Muscle layer of colon (tissue), 2 donors: ENCODE data around the gene TBC1D8.

Experiments used
- H3K27ac ChIP-seq: one replicate; pipeline ENCODE4 v1.7.0; 2013; ENCODE audit warnings: low read depth, mild to moderate bottlenecking, low read length, moderate library complexity
- H3K27me3 ChIP-seq, 2 donors: one replicate each; pipeline ENCODE4 v1.7.0; 2013; ENCODE audit warnings: low read length in 2 of 2, mild to moderate bottlenecking in 2 of 2; ENCODE audit not compliant: insufficient read depth in 2 of 2, control insufficient read depth in 1 of 2
- H3K36me3 ChIP-seq: one replicate; pipeline ENCODE4 v1.7.0; 2013; ENCODE audit warnings: mild to moderate bottlenecking, low read length; ENCODE audit not compliant: insufficient read depth
- H3K4me1 ChIP-seq: one replicate; pipeline ENCODE4 v1.7.0; 2013; ENCODE audit warnings: mild to moderate bottlenecking, low read length; ENCODE audit not compliant: insufficient read depth
- H3K4me3 ChIP-seq, 2 donors: one replicate each; pipeline ENCODE4 v1.7.0; 2013; ENCODE audit warnings: low read length in 2 of 2, low read depth in 1 of 2, mild to moderate bottlenecking in 1 of 2, moderate library complexity in 1 of 2
- H3K9ac ChIP-seq: one replicate; pipeline ENCODE4 v1.7.0; 2013; ENCODE audit warnings: low read length
- H3K9me3 ChIP-seq: one replicate; pipeline ENCODE4 v1.7.0; 2013; ENCODE audit warnings: mild to moderate bottlenecking, low read length
- donor health status: abdominal sarcoma.
- donor health status: Adenocarcinoma of cecum.

TBC1D8 gene

DNA sequence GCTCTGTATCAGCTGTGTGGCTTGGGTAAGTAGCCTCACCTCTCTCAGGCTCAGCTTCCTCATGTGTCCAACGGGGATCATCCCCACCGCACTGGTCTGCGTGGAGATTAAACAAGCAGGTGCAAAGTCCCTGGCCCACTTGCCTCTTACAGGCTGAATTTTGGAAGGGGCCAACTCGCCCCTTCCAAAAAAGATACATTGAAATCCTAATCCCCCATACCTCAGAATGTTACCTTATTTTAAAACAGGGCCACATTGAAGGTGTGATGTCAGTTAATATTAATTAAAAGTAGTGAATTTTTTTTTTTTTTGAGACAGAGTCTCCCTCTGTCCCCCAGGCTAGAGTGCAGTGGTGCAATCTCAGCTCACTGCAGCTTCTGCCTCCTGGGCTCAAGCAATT is 34.8 kb downstream of the TBC1D8 start:
- no peaks in the 10 kb centered on the region for H3K27me3 ChIP-seq
- no peaks in the 10 kb centered on the region for H3K9me3 ChIP-seq
- H3K4me3 ChIP-seq, result no peak overlapping the region
- H3K27ac ChIP-seq, result no peak overlapping the region
- H3K36me3 ChIP-seq, result no peaks in the 10 kb centered on the region
- no peak overlapping the region for H3K9ac ChIP-seq
- peaks cover 25% of the 10 kb centered on the region for H3K4me1 ChIP-seq

DNA sequence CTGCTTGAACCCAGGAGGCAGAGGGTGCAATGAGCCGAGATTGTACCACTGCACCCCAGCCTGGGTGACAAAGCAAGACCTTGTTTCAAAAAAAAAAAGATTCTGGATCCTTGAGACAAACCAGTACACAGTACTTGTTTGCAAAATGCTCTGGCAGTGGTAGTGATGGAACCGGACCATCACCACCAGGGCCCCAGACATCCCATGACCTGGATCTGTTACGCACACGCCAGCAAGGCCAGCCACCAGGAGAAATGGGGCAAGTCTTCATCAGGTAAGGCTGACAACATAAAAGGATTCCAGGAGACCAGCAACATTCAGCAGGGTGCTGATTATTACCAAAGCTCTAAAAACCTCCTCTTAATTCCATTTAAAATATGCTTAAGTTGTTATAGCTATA is 35.5 kb downstream of the TBC1D8 start:
- Histone ChIP-seq H3K4me1 (peaks cover 23% of the 10 kb centered on the region), H3K27me3 (no peaks in the 10 kb centered on the region), H3K9ac (no peak overlapping the region), H3K27ac (no peak overlapping the region), H3K4me3 (no peak overlapping the region), H3K9me3 (no peaks in the 10 kb centered on the region), H3K36me3 (no peaks in the 10 kb centered on the region)

DNA sequence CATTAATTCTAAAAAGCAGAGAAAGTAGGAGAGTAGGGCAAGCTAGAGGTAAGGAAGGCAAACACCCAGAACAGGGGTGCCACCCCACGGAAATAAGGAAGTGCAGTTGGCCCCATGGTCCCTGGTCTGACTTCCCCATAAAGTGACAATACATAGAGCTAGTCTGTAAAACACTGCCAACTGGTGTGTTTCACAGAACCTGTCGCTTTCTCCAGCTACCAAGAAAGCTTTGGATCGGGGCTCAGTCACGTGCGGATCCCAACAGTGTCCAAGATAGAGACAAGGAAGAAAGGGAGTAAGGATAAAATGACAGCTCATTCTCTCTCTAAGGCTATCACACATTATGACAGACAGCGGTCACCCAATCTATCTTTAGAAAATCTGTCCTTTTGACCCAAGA is 36.4 kb downstream of the TBC1D8 start:
- H3K9me3 ChIP-seq, result no peaks in the 10 kb centered on the region
- H3K36me3 ChIP-seq, result no peaks in the 10 kb centered on the region
- H3K27ac ChIP-seq, result no peak overlapping the region
- peaks cover 27% of the 10 kb centered on the region for H3K4me1 ChIP-seq
- no peak overlapping the region for H3K4me3 ChIP-seq
- no peak overlapping the region for H3K9ac ChIP-seq
- H3K27me3 ChIP-seq, result no peaks in the 10 kb centered on the region

DNA sequence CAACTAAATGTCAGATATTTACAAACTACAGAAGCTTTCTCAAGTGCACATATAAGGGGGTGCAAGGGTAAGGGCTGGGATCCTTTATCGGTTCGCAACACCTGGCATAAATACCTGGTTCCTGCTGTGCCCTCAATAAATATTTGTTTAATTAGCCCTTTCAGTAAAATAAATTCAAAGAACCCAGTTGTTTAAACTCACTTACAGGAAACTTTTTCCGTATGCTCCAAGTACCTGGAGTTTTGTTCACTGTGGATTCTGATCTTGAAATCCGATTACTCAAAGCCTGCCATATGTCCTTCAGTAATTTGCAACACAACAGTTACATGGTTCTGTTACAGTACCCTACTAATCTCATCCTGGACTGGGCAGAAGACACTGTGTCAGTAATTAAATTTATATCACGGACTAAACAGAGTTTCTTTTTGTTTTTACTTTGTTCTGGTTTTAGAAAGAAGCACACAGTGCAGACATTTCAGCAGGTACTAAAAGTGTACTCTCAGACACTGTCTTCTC is 36.9 kb downstream of the TBC1D8 start:
- H3K27me3 ChIP-seq, result no peaks in the 10 kb centered on the region
- H3K9ac ChIP-seq, result no peak overlapping the region

DNA sequence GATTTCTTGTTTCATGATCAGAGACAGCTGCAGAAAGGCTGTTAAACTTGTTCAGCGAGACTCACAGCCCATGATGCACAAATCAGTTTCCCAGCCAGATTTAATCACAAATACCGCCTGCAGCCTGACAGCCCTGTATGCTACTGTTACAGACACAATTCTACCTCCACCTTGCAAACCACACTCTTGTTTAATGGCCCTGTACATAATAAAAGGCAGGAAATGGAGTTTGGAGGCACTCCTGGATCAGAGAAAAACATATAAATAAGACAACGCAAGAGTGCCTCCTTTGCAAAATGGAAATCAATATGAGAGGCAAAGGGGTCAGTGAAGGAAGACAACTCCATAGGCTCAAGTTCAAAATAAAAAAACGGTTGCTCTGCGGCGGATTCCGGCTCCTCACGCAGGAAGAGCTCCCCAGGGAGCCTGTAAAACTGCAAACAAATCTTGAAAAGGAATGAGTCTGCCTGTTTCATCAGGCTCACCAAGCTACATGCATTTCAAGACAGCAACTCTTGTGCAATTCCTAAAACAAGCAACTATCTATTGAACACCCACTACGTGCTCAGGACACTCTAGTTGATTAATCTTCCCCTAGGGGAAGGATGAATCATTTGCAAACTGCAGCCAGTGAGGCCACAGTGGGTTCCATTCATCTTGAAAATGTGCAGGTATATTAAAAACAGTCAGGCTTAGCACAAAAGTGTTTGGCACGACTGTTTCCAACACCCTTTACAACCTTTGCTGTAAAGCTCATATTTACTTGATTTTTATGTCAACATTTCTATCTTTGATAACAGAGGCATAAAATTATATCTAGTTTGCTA is 37.5 kb downstream of the TBC1D8 start:
- Histone ChIP-seq H3K27ac (no peak overlapping the region), H3K4me3 (no peak overlapping the region), H3K36me3 (no peaks in the 10 kb centered on the region), H3K4me1 (peaks cover 36% of the 10 kb centered on the region), H3K27me3 (no peaks in the 10 kb centered on the region), H3K9ac (no peak overlapping the region), H3K9me3 (no peaks in the 10 kb centered on the region)

More for the DNA sequence above, 36.9 kb downstream of the TBC1D8 start:
- Histone ChIP-seq H3K27ac (no peak overlapping the region), H3K4me3 (no peak overlapping the region), H3K36me3 (no peaks in the 10 kb centered on the region), H3K9me3 (no peaks in the 10 kb centered on the region), H3K4me1 (peaks cover 32% of the 10 kb centered on the region)

DNA sequence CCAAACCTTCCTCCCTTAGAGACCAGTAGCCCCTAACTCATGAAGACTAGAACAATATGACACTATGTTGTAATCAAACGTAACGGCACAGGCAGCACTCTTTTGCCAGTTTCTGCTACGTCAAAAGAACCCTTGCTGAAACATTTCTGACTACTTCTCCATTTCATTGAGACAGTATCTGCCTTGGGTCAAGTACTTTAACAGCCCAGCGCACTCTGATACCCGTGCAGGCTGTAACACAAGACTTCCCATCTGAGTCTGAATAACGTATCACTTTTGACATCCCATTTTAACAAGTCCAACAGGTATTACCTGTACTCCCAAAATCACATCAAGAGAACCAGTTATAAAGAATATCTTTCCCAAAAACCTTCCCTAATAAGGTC is 38.4 kb downstream of the TBC1D8 start:
- H3K4me3 ChIP-seq, result no peak overlapping the region
- H3K36me3 ChIP-seq, result no peaks in the 10 kb centered on the region
- H3K9me3 ChIP-seq, result no peaks in the 10 kb centered on the region
- no peak overlapping the region for H3K9ac ChIP-seq
- no peak overlapping the region for H3K27ac ChIP-seq
- no peaks in the 10 kb centered on the region for H3K27me3 ChIP-seq
- H3K4me1 ChIP-seq, result peaks cover 36% of the 10 kb centered on the region

DNA sequence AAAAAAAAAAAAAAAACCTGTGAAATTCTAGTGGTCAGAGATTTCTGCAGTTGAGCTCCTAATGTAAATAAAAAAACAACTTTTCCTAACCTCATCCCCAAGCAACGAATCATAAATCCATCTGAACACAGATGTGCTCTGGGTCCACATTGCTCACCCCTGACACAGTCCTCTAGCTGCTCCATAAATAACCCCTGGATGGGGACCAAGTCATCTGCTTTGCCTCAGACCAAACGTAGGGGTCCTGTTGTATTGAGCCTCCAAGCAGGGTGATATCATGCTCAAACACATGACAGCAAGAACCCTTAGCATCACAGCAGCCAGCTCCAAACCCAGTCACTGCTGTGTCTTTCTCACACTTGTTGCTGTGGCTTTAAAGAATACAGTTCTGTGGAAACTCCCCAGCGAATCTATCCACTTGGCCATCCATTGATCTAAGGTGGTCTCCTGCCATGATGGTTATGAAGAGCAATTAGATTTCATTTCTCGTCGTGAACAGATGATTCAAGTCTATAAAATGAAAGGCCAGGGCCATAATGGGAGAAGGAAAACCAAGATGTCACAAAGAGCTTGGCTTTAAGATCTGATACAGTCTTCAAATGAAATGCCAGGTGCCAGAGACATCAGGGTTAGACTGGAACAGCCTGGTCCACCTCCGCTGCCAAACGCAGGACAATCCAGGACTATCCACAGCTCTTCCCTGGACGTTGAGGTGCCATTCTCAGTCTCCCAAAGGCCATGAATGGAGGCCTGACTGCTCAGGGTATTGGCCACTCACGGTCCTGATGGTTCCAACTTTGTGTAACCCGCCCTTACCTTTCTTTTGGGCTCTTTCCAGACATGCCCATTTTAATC is 39.0 kb downstream of the TBC1D8 start:
- no peaks in the 10 kb centered on the region for H3K9me3 ChIP-seq
- H3K27ac ChIP-seq, result no peak overlapping the region
- H3K9ac ChIP-seq, result no peak overlapping the region
- no peak overlapping the region for H3K4me3 ChIP-seq
- H3K36me3 ChIP-seq, result no peaks in the 10 kb centered on the region
- H3K27me3 ChIP-seq, result no peaks in the 10 kb centered on the region
- peaks cover 41% of the 10 kb centered on the region for H3K4me1 ChIP-seq

DNA sequence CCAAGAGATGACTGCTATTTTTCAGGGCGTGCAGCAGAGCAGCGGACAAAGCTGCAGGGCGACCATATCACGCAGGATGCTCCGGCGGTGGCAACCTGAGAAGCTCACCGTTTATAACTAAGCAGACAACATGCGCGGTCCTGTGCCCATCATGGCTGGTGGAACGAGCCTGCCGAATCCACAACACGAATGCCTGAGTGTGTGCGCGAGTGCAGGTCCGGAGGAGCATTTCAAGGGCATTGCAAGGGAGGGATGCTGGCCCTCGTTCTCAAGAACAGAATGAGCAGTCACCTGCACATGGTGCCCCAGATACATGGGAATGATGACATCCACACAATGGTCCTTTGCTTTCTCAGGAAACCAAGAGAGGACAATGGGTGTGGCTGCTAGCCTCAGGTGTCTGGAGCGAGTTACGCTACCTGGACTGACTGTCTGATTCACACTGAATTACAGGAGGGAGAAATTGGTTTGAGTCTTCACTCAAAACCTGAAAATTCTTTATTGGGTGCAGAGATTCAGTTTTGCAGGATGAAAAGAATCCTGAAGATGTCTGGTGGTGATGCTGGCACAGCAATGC is 39.8 kb downstream of the TBC1D8 start:
- H3K9me3 ChIP-seq, result no peaks in the 10 kb centered on the region
- no peak overlapping the region for H3K27ac ChIP-seq
- no peaks in the 10 kb centered on the region for H3K36me3 ChIP-seq
- H3K4me1 ChIP-seq, result peaks cover 48% of the 10 kb centered on the region
- no peak overlapping the region for H3K4me3 ChIP-seq
- no peak overlapping the region for H3K9ac ChIP-seq
- no peaks in the 10 kb centered on the region for H3K27me3 ChIP-seq

DNA sequence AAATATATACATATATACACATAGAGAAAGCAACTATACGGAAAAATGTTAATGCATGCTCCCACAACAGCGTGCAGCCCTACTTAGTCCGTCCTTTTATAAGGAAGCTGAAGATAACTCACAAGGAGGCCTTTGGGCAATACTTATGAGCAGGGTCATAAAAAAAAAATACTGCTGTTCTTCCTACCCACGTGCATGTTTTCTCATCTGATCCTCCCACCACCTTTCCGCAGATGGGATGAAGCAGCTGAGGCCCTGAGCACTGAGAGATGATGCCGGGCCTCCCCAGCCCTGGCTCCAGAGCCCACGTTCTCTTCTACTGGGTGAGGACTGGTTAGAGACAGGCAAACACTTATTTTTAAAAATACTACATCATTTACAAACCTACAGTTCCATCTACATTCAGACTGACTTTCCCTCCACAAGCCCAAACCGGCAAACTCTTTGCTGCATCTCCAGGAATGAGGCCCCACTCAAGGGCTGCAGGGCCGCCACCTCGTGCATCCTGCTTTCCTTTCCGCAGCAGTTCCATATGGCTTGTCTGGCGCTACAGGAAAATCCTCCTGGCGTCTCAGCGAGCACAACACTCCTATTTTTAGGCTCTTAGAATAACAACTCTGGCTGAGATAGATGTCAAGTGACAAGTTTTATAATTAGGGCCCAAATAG is 41.6 kb downstream of the TBC1D8 start:
- Histone ChIP-seq H3K4me3 (no peak overlapping the region), H3K9me3 (no peaks in the 10 kb centered on the region), H3K36me3 (no peaks in the 10 kb centered on the region), H3K27ac (peak overlapping the region; percentile 21), H3K27me3 (no peaks in the 10 kb centered on the region), H3K9ac (no peak overlapping the region), H3K4me1 (peaks cover 49% of the 10 kb centered on the region)

DNA sequence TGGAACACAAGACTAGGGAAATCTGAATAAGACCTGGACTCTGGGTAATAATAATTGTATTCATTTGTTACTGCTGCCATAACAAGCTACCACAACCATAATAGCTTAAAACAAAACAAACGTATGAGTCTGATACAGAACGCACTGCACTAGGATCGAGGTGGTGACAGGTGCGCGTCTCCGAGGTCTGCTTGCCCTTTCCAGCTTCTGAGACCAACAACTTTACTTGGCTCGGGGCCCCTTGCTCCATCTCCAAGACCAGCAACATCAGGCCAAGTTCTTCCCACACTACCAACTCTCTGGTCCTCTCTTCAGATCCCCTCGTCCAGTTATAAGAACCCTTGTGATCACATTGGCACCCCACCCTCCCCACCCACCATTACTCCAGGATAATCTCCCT is 42.8 kb downstream of the TBC1D8 start:
- no peak overlapping the region for H3K9ac ChIP-seq
- H3K4me1 ChIP-seq, result peaks cover 42% of the 10 kb centered on the region
- H3K27ac ChIP-seq, result no peak overlapping the region
- H3K36me3 ChIP-seq, result no peaks in the 10 kb centered on the region
- H3K27me3 ChIP-seq, result no peaks in the 10 kb centered on the region
- H3K9me3 ChIP-seq, result no peaks in the 10 kb centered on the region
- H3K4me3 ChIP-seq, result no peak overlapping the region

DNA sequence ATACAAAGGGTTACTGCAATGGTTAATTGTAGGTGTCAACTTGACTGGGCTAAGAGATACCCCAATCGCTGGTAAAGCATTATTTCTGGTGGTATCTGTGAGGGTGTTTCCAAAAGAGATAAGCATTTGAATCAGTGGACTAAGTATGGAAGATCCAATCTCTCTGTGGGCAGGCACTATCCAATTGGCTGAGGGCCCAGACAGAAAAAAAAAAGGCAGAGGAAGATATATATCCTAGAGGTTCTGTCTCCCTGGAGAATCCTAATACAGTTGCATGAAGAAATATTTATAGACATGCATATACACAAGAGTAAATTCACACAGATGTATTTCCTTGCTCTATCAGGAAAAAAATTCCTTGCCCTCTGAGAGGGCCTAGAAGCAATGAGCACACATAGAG is 43.9 kb downstream of the TBC1D8 start:
- H3K4me1 ChIP-seq, result peaks cover 33% of the 10 kb centered on the region
- H3K36me3 ChIP-seq, result no peaks in the 10 kb centered on the region
- H3K9ac ChIP-seq, result no peak overlapping the region
- no peak overlapping the region for H3K4me3 ChIP-seq
- H3K27me3 ChIP-seq, result no peaks in the 10 kb centered on the region
- no peaks in the 10 kb centered on the region for H3K9me3 ChIP-seq
- H3K27ac ChIP-seq, result no peak overlapping the region
